A549 (cell line): ENCODE data around the gene SORCS2. TPM values are rescaled to one million over a fixed set of nuclear protein-coding genes. Genes with fewer than 3 reads are reported as not detected.

Experiments
- ATAC-seq, 2 experiments: fragments of 200-7000 bp in 1 of 2; fragments of >200 bp in 1 of 2; cut with Nextera tagmentation in 1 of 2; cut with Tn5 transposase in 1 of 2; 3 replicates each; pipeline versions ENCODE4 v1.8.0 to v1.9.1; 2018 to 2020; ENCODE audit warnings: mild to moderate bottlenecking in 1 of 2, moderate library complexity in 1 of 2
- CTCF ChIA-PET: fragments of 300-600 bp; sonication (Branson Sonifier 250); formaldehyde crosslinking; extraction: SDS; loops from one replicate; lab custom pipeline; 2021; ENCODE audit warnings: antibody characterized with exemption, inconsistent platforms; lab: Yijun Ruan, JAX
- POLR2A ChIA-PET: fragments of 350-600 bp; formaldehyde crosslinking; extraction: SDS; loops from one replicate; lab custom pipeline; 2021; ENCODE audit warnings: antibody characterized with exemption, inconsistent platforms; lab: Yijun Ruan, JAX
- DNase-seq, 2 experiments: peaks; one replicate each; pipeline versions ENCODE4 v3.0.0 to v3.0.0-alpha.2; 2011 to 2016; ENCODE audit warnings: low read depth in 1 of 2, low spot score in 1 of 2
- FAIRE-seq: peaks from 2 replicates; lab custom pipeline; 2011; peaks lifted over from hg19 to GRCh38; lab: Jason Lieb, UNC
- H3K27ac ChIP-seq, 2 experiments: fragments of >200 bp; sonication (Bioruptor Twin); formaldehyde crosslinking; 3 replicates each; pipeline ENCODE4 v1.5.1; 2016 to 2017
- H3K4me1 ChIP-seq: fragments of >200 bp; sonication (Bioruptor Twin); formaldehyde crosslinking; 3 replicates; pipeline ENCODE4 v1.6.1; 2016
- H3K4me2 ChIP-seq: fragments of >200 bp; sonication (Bioruptor Twin); formaldehyde crosslinking; 3 replicates; pipeline ENCODE4 v1.6.1; 2016
- H3K4me3 ChIP-seq: fragments of >200 bp; sonication (Bioruptor Twin); formaldehyde crosslinking; 3 replicates; pipeline ENCODE4 v1.5.1; 2016
- H3K9me3 ChIP-seq: fragments of >200 bp; sonication (Bioruptor Twin); formaldehyde crosslinking; 3 replicates; pipeline ENCODE4 v1.6.1; 2016
- BCL3 ChIP-seq: fragments of >200 bp; sonication (Bioruptor Twin); formaldehyde crosslinking; IDR thresholded peaks from 3 replicates; pipeline ENCODE4 v1.6.1; 2016
- BHLHE40 ChIP-seq: IDR thresholded peaks from 2 replicates; pipeline ENCODE4 v1.6.1; 2012; ENCODE audit warnings: low read depth, low read length, inconsistent platforms
- CHD2 ChIP-seq: fragments of 150-350 bp; IDR thresholded peaks from 2 replicates; pipeline ENCODE4 v1.6.1; 2014; ENCODE audit warnings: low read length; ENCODE audit not compliant: partially characterized antibody
- ESRRA ChIP-seq: fragments of 150-350 bp; IDR thresholded peaks from 2 replicates; pipeline ENCODE4 v1.6.1; 2014; ENCODE audit warnings: mild to moderate bottlenecking, low read length, borderline replicate concordance
- FOSB ChIP-seq: fragments of 250-450 bp; sonication (Bioruptor Pico); IDR thresholded peaks from 2 replicates; pipeline ENCODE4 v1.5.0; 2020; ENCODE audit warnings: mild to moderate bottlenecking, moderate library complexity
- HES2 ChIP-seq: fragments of >200 bp; sonication (Bioruptor Twin); formaldehyde crosslinking; IDR thresholded peaks from 2 replicates; pipeline ENCODE4 v1.6.1; 2016
- HOXA7 ChIP-seq: fragments of 250-450 bp; sonication (Bioruptor Pico); IDR thresholded peaks from 2 replicates; pipeline ENCODE4 v1.5.0; 2020; ENCODE audit warnings: mild to moderate bottlenecking, moderate library complexity
- HOXB13 ChIP-seq: fragments of 250-450 bp; sonication (Bioruptor Pico); IDR thresholded peaks from 2 replicates; pipeline ENCODE4 v1.5.0; 2020; ENCODE audit warnings: low read depth, mild to moderate bottlenecking, moderate library complexity
- HOXB5 ChIP-seq: fragments of 250-450 bp; sonication (Bioruptor Pico); IDR thresholded peaks from 2 replicates; pipeline ENCODE4 v1.5.0; 2020; ENCODE audit warnings: mild to moderate bottlenecking, moderate library complexity
- JUN ChIP-seq, 2 experiments: fragments of >200 bp; sonication (Bioruptor Twin); formaldehyde crosslinking; IDR thresholded peaks; 2 replicates in 1 of 2; 3 replicates in 1 of 2; pipeline ENCODE4 v1.6.1; 2016 to 2017
- KDM1A ChIP-seq: fragments of 200-600 bp; sonication (generic); IDR thresholded peaks from 2 replicates; pipeline ENCODE4 v1.6.1; 2016; ENCODE audit warnings: low read depth, mild to moderate bottlenecking
- MYC ChIP-seq: IDR thresholded peaks from 2 replicates; pipeline ENCODE4 v1.6.1; 2012; ENCODE audit warnings: mild to moderate bottlenecking, inconsistent platforms, low read length, improper control_type of control experiment, borderline replicate concordance
- POLR2A ChIP-seq: IDR thresholded peaks from 2 replicates; pipeline ENCODE4 v1.6.1; 2012; ENCODE audit warnings: mild to moderate bottlenecking, low read length
- RARB ChIP-seq: fragments of 250-450 bp; sonication (Bioruptor Pico); IDR thresholded peaks from 2 replicates; pipeline ENCODE4 v1.8.0; 2021; ENCODE audit warnings: mild to moderate bottlenecking, moderate library complexity
- RFX5 ChIP-seq: fragments of 450-650 bp; IDR thresholded peaks from 2 replicates; pipeline ENCODE4 v1.7.1; 2014; ENCODE audit warnings: antibody characterized with exemption, mild to moderate bottlenecking, moderate library complexity
- SMC3 ChIP-seq: fragments of >200 bp; sonication (Bioruptor Twin); formaldehyde crosslinking; IDR thresholded peaks from 3 replicates; pipeline ENCODE4 v1.6.1; 2018; ENCODE audit warnings: inconsistent platforms
- ZC3H11A ChIP-seq: fragments of 450-650 bp; IDR thresholded peaks from 2 replicates; pipeline ENCODE4 v1.6.1; 2014; ENCODE audit warnings: antibody characterized with exemption, mild to moderate bottlenecking
- ZNF302 ChIP-seq: fragments of 250-450 bp; sonication (Bioruptor Pico); IDR thresholded peaks from 2 replicates; pipeline ENCODE4 v1.9.0; 2021; ENCODE audit warnings: inconsistent platforms, mild to moderate bottlenecking, moderate library complexity
- WGBS: methylation state at CpG from one replicate; pipeline ENCODE4 v1.1.6; 2017; ENCODE audit errors: missing lambda C conversion rate; 5-methylcytosine and 5-hydroxymethylcytosine counted together
- polyA plus RNA-seq, 4 experiments: library from polyadenylated mRNA; depleted of rRNA in 3 of 4; stranded (reverse); fragments of >200 nt; fragmentation: RNase III in 1 of 4; extraction: RNeasy Plus Mini Kit Qiagen cat#74134 plus additional on column Dnase treatment in 1 of 4; gene quantifications; 2 replicates in 3 of 4; 3 replicates in 1 of 4; pipeline ENCODE4 v1.2.3, GENCODE V29; 2011 to 2017
- TF ChIP-seq, protein P1 (sequence below): fragments of 450-650 bp; IDR thresholded peaks from 2 replicates; pipeline ENCODE4 v1.6.1; 2014; ENCODE audit warnings: antibody characterized with exemption
- TF ChIP-seq, protein P2 (sequence below): fragments of 250-450 bp; sonication (Bioruptor Pico); IDR thresholded peaks from 2 replicates; pipeline ENCODE4 v1.5.0; 2020; ENCODE audit warnings: low read depth, mild to moderate bottlenecking, moderate library complexity

The SORCS2 gene
- polyA plus RNA-seq, 2 of the 4 experiments (the other 2 are of a cell fraction): 1.4 to 4.6 TPM

DNA sequence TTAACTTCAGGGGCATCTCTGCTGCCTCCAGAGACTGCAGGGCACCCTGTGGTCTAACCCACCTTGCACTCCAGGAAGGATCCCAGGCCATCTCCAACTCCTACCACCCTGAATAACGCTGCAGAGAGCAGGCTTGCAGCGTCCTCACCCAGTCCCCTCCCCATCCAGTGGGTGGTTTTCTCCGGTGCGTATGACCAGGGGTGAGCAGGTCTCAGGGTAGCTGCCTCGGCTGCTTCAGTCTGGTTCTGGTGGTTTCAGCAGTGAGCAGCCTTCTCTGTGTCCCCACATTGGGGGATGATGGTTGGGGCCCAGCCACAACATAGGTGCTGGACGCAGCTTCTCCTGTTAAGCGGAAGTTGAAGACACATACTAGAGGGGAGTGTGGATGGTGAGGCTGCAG lies 38.6 kb upstream of the SORCS2 start:
- Histone ChIP-seq H3K4me2 (no peak overlapping the region), H3K4me1 (0 out of 3 replicates have a peak, but pooled peaks cover 3% of the 10 kb centered on the region), H3K4me3 (no peak overlapping the region), H3K9me3 (no peaks in the 10 kb centered on the region), H3K27ac (no peak overlapping the region)
- FAIRE-seq: no peak
- WGBS: 60% methylated on average over 6 of the region's 7 CpGs
- ChIA-PET CTCF (interaction anchor here (1.0 kb wide), 1 partner anchor 9 kb away, joined by 4 read pairs; no protein-coding TSS in a partner anchor), POLR2A (no interaction called here)
- ATAC-seq: no peak
- no peak for TF ChIP-seq FOSB (CRISPR knock-in tag)
- DNase-seq: no peak

GRCh38 chr4:7154351-7154981 lies 37.9 kb upstream of the SORCS2 start:
- 84% methylated on average over 10 of the region's 18 CpGs for WGBS
- ChIA-PET POLR2A (no interaction called here), CTCF (no interaction called here)
- Histone ChIP-seq H3K9me3 (no peaks in the 10 kb centered on the region), H3K27ac (no peak overlapping the region), H3K4me2 (no peak overlapping the region), H3K4me3 (no peak overlapping the region), H3K4me1 (0 out of 3 replicates have a peak, but pooled peaks cover 3% of the 10 kb centered on the region)
- FAIRE-seq: no peak
- no peak for ATAC-seq
- TF ChIP-seq, protein P1, sequence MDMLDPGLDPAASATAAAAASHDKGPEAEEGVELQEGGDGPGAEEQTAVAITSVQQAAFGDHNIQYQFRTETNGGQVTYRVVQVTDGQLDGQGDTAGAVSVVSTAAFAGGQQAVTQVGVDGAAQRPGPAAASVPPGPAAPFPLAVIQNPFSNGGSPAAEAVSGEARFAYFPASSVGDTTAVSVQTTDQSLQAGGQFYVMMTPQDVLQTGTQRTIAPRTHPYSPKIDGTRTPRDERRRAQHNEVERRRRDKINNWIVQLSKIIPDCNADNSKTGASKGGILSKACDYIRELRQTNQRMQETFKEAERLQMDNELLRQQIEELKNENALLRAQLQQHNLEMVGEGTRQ: no peak
- TF ChIP-seq ESRRA (no peak), BCL3 (no peak), POLR2A (no peak), SMC3 (no peak), ZNF302 (CRISPR knock-in tag) (no peak), HOXB5 (CRISPR knock-in tag) (no peak), ZC3H11A (no peak), RARB (CRISPR knock-in tag) (no peak), CHD2 (no peak), HOXA7 (no peak), RFX5 (no peak), HES2 (no peak)
- DNase-seq: no peak

DNA sequence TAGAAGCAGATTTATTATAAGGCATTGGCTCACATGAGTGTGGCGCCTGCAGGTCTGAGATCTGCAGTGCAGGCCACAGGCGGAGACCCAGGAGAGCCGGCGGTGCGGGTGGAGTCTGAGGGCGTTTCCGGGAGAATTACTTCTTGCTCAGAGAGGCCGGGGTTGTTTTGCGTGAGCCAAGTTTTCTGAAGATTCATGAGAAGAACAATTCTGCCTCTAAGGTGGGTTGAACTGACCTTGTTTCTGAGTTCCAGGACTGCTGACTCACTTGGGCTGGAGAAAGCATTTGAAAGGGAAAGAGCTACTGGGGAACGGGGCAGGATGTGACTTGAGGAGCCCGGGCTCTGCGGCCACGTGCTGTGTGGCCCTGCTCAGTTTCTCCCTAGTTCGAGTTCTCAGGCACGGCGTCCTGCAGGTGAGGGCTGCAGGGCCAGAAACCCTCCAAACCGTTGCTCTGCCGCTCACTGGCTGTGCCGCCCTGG lies 36.7 kb upstream of the SORCS2 start:
- Histone ChIP-seq H3K27ac (no peak overlapping the region), H3K4me3 (no peak overlapping the region), H3K4me1 (peaks cover 10% of the 10 kb centered on the region; the same call in 1 of the 3 replicates), H3K4me2 (no peak overlapping the region), H3K9me3 (no peaks in the 10 kb centered on the region)
- DNase-seq (no peak), FAIRE-seq (no peak), ATAC-seq (no peak)
- TF ChIP-seq BHLHE40: no peak
- TF ChIP-seq ZNF302 (CRISPR knock-in tag): no peak
- no peak for TF ChIP-seq HOXB13 (CRISPR knock-in tag)
- no peak for TF ChIP-seq CHD2
- TF ChIP-seq KDM1A: no peak
- TF ChIP-seq, protein P2, sequence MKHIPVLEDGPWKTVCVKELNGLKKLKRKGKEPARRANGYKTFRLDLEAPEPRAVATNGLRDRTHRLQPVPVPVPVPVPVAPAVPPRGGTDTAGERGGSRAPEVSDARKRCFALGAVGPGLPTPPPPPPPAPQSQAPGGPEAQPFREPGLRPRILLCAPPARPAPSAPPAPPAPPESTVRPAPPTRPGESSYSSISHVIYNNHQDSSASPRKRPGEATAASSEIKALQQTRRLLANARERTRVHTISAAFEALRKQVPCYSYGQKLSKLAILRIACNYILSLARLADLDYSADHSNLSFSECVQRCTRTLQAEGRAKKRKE (CRISPR knock-in tag): no peak
- TF ChIP-seq JUN (IDR thresholded peaks at IDR 0.05): no peak
- no peak for TF ChIP-seq ESRRA
- TF ChIP-seq FOSB (CRISPR knock-in tag): no peak
- TF ChIP-seq MYC: no peak
- TF ChIP-seq HOXB5 (CRISPR knock-in tag): no peak
- ChIA-PET CTCF (interaction anchor here (2.1 kb wide), 1 partner anchor 8 kb away, joined by 9 read pairs; no protein-coding TSS in a partner anchor), POLR2A (no interaction called here)
- WGBS: 86% methylated on average over 16 of the region's 19 CpGs
